Measurements from ENCODE around the gene FRMD1.

FRMD1 gene

GRCh38 chr6:168058691-168059551 lies 20.1 kb downstream of the FRMD1 start:
- Mint-ChIP-seq H3K27ac (no peak overlapping the region), H3K4me1 (ENCODE audit: low read depth in 2 of 2) (no peaks in the 10 kb centered on the region), H3K36me3 (ENCODE audit: insufficient read depth) (no peaks in the 10 kb centered on the region), H3K27me3 (peaks cover 0 to 8% of the 10 kb centered on the region in 2 donors), H3K4me3 (no peak overlapping the region), H3K9me3 (no peaks in the 10 kb centered on the region)
- ATAC-seq (replicated peaks) = no peak
- DNase-seq = no peak

- no peaks in the 10 kb centered on the region for H3K9me3 Mint-ChIP-seq
- H3K4me3 Mint-ChIP-seq = no peak overlapping the region
- H3K27me3 Mint-ChIP-seq = peaks cover 0 to 8% of the 10 kb centered on the region in 2 donors
- H3K4me1 Mint-ChIP-seq (ENCODE audit: low read depth in 2 of 2) = no peaks in the 10 kb centered on the region
- no peak overlapping the region for H3K27ac Mint-ChIP-seq
- DNase-seq (no peak), ATAC-seq (replicated peaks) (no peak)
- H3K36me3 Mint-ChIP-seq (ENCODE audit: insufficient read depth) = no peaks in the 10 kb centered on the region
Measured at GRCh38 chr6:168057836-168058235, 21.2 kb downstream of the FRMD1 start.

- Mint-ChIP-seq H3K27me3 (peaks cover 0 to 8% of the 10 kb centered on the region in 2 donors), H3K27ac (no peak overlapping the region), H3K4me3 (no peak overlapping the region), H3K9me3 (no peaks in the 10 kb centered on the region), H3K36me3 (ENCODE audit: insufficient read depth) (no peaks in the 10 kb centered on the region), H3K4me1 (ENCODE audit: low read depth in 2 of 2) (no peaks in the 10 kb centered on the region)
- DNase-seq (no peak), ATAC-seq (replicated peaks) (no peak)
Measured at GRCh38 chr6:168056892-168057527, 22.0 kb downstream of the FRMD1 start.

- Mint-ChIP-seq H3K27me3 (peaks cover 0 to 5% of the 10 kb centered on the region in 2 donors), H3K9me3 (no peaks in the 10 kb centered on the region), H3K27ac (no peak overlapping the region), H3K36me3 (ENCODE audit: insufficient read depth) (peaks cover 4% of the 10 kb centered on the region), H3K4me3 (no peak overlapping the region), H3K4me1 (ENCODE audit: low read depth in 2 of 2) (no peaks in the 10 kb centered on the region)
- ATAC-seq (replicated peaks) = no peak
- no peak for DNase-seq
Measured at GRCh38 chr6:168055696-168056489, 23.1 kb downstream of the FRMD1 start.

- Mint-ChIP-seq H3K9me3 (no peaks in the 10 kb centered on the region), H3K27ac (no peak overlapping the region), H3K36me3 (ENCODE audit: insufficient read depth) (peaks cover 4% of the 10 kb centered on the region), H3K4me1 (ENCODE audit: low read depth in 2 of 2) (no peaks in the 10 kb centered on the region), H3K4me3 (no peak overlapping the region), H3K27me3 (no peaks in the 10 kb centered on the region)
- DNase-seq = no peak
- ATAC-seq (replicated peaks) = no peak
Measured at GRCh38 chr6:168054765-168055560, 24.0 kb downstream of the FRMD1 start.

GRCh38 chr6:168053957-168054471 lies 25.0 kb downstream of the FRMD1 start:
- no peaks in the 10 kb centered on the region for H3K9me3 Mint-ChIP-seq
- no peak overlapping the region for H3K4me3 Mint-ChIP-seq
- no peaks in the 10 kb centered on the region for H3K4me1 Mint-ChIP-seq (ENCODE audit: low read depth in 2 of 2)
- no peak for ATAC-seq (replicated peaks)
- no peak overlapping the region for H3K27ac Mint-ChIP-seq
- H3K36me3 Mint-ChIP-seq (ENCODE audit: insufficient read depth) = peaks cover 4% of the 10 kb centered on the region
- H3K27me3 Mint-ChIP-seq = no peaks in the 10 kb centered on the region
- no peak for DNase-seq

GRCh38 chr6:168053086-168053956 lies 25.7 kb downstream of the FRMD1 start:
- no peak overlapping the region for H3K4me3 Mint-ChIP-seq
- peaks cover 4% of the 10 kb centered on the region for H3K36me3 Mint-ChIP-seq (ENCODE audit: insufficient read depth)
- no peak overlapping the region for H3K27ac Mint-ChIP-seq
- no peaks in the 10 kb centered on the region for H3K27me3 Mint-ChIP-seq
- no peaks in the 10 kb centered on the region for H3K9me3 Mint-ChIP-seq
- ATAC-seq (replicated peaks) (no peak), DNase-seq (no peak)
- H3K4me1 Mint-ChIP-seq (ENCODE audit: low read depth in 2 of 2) = no peaks in the 10 kb centered on the region

- Mint-ChIP-seq H3K36me3 (ENCODE audit: insufficient read depth) (peaks cover 4% of the 10 kb centered on the region), H3K27me3 (no peaks in the 10 kb centered on the region), H3K9me3 (no peaks in the 10 kb centered on the region), H3K27ac (no peak overlapping the region), H3K4me3 (no peak overlapping the region), H3K4me1 (ENCODE audit: low read depth in 2 of 2) (no peaks in the 10 kb centered on the region)
- DNase-seq = no peak
- ATAC-seq (replicated peaks) = no peak
Measured at GRCh38 chr6:168052291-168052891, 26.6 kb downstream of the FRMD1 start.

GRCh38 chr6:168051648-168052047 lies 27.4 kb downstream of the FRMD1 start:
- Mint-ChIP-seq H3K4me3 (no peak overlapping the region), H3K27me3 (no peaks in the 10 kb centered on the region), H3K27ac (no peak overlapping the region), H3K9me3 (no peaks in the 10 kb centered on the region), H3K36me3 (ENCODE audit: insufficient read depth) (peaks cover 4% of the 10 kb centered on the region), H3K4me1 (ENCODE audit: low read depth in 2 of 2) (no peaks in the 10 kb centered on the region)
- no peak for DNase-seq
- no peak for ATAC-seq (replicated peaks)

- peaks cover 4% of the 10 kb centered on the region for H3K36me3 Mint-ChIP-seq (ENCODE audit: insufficient read depth)
- no peaks in the 10 kb centered on the region for H3K9me3 Mint-ChIP-seq
- H3K4me3 Mint-ChIP-seq = no peak overlapping the region
- ATAC-seq (replicated peaks) = no peak
- H3K4me1 Mint-ChIP-seq (ENCODE audit: low read depth in 2 of 2) = no peaks in the 10 kb centered on the region
- H3K27ac Mint-ChIP-seq = no peak overlapping the region
- no peak for DNase-seq
- no peaks in the 10 kb centered on the region for H3K27me3 Mint-ChIP-seq
Measured at GRCh38 chr6:168050881-168051586, 28.0 kb downstream of the FRMD1 start.

- Mint-ChIP-seq H3K36me3 (ENCODE audit: insufficient read depth) (peaks cover 4% of the 10 kb centered on the region), H3K4me1 (ENCODE audit: low read depth in 2 of 2) (no peaks in the 10 kb centered on the region), H3K27me3 (no peaks in the 10 kb centered on the region), H3K27ac (no peak overlapping the region), H3K4me3 (no peak overlapping the region), H3K9me3 (no peaks in the 10 kb centered on the region)
- no peak for DNase-seq
- ATAC-seq (replicated peaks) = no peak
Measured at GRCh38 chr6:168050225-168050880, 28.7 kb downstream of the FRMD1 start.
